Chondrocyte (in vitro differentiated cells): ENCODE measurements around the gene LRRC51. TPM values are rescaled to one million over a fixed set of nuclear protein-coding genes. Genes with fewer than 3 reads are reported as not detected.

Source experiments
- DNase-seq: peaks from one replicate; pipeline ENCODE4 v3.0.0; 2021; ENCODE audit warnings: mixed read lengths, low spot score
- H3K27ac Mint-ChIP-seq: one replicate; pipeline ENCODE4 v1.8.0; 2021; ENCODE audit warnings: mild to moderate bottlenecking, moderate library complexity, mixed read lengths; ENCODE audit not compliant: unreplicated experiment
- H3K27me3 Mint-ChIP-seq: 2 replicates; pipeline ENCODE4 v1.8.0; 2021; ENCODE audit warnings: low read depth, mixed read lengths
- H3K36me3 Mint-ChIP-seq: 2 replicates; pipeline ENCODE4 v1.8.0; 2021; ENCODE audit warnings: low read depth, mixed read lengths
- H3K4me1 Mint-ChIP-seq: 2 replicates; pipeline ENCODE4 v1.8.0; 2021; ENCODE audit warnings: low read depth, mild to moderate bottlenecking, mixed read lengths
- H3K4me3 Mint-ChIP-seq: one replicate; pipeline ENCODE4 v1.8.0; 2021; ENCODE audit warnings: mild to moderate bottlenecking, moderate library complexity, mixed read lengths; ENCODE audit not compliant: unreplicated experiment
- H3K9me3 Mint-ChIP-seq: 2 replicates; pipeline ENCODE4 v1.8.0; 2021; ENCODE audit warnings: low read depth, mixed read lengths
- total RNA-seq: library from RNA; stranded (reverse); gene quantifications from 3 replicates; pipeline ENCODE4 v1.2.1, GENCODE V29; 2021
- TF ChIP-seq, protein P1 (sequence below): fragments of 200-600 bp; sonication (generic); IDR thresholded peaks from 2 replicates; pipeline ENCODE4 v1.5.0; 2021; ENCODE audit warnings: antibody characterized with exemption, mild to moderate bottlenecking, moderate library complexity

LRRC51 gene
- total RNA-seq, 1 donor from 2014 or later = 6.0 TPM

- TF ChIP-seq, protein P1, sequence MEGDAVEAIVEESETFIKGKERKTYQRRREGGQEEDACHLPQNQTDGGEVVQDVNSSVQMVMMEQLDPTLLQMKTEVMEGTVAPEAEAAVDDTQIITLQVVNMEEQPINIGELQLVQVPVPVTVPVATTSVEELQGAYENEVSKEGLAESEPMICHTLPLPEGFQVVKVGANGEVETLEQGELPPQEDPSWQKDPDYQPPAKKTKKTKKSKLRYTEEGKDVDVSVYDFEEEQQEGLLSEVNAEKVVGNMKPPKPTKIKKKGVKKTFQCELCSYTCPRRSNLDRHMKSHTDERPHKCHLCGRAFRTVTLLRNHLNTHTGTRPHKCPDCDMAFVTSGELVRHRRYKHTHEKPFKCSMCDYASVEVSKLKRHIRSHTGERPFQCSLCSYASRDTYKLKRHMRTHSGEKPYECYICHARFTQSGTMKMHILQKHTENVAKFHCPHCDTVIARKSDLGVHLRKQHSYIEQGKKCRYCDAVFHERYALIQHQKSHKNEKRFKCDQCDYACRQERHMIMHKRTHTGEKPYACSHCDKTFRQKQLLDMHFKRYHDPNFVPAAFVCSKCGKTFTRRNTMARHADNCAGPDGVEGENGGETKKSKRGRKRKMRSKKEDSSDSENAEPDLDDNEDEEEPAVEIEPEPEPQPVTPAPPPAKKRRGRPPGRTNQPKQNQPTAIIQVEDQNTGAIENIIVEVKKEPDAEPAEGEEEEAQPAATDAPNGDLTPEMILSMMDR = no peak
- Mint-ChIP-seq H3K36me3 (no peaks in the 10 kb centered on the region), H3K27me3 (peaks cover 9% of the 10 kb centered on the region), H3K9me3 (no peaks in the 10 kb centered on the region), H3K27ac (no peak overlapping the region), H3K4me3 (no peak overlapping the region), H3K4me1 (no peaks in the 10 kb centered on the region)
- no peak for DNase-seq
Observed at GRCh38 chr11:72120930-72121329, 40.3 kb downstream of the LRRC51 start.

GRCh38 chr11:72122607-72123006 lies 42.0 kb downstream of the LRRC51 start:
- Mint-ChIP-seq H3K27me3 (peaks cover 9% of the 10 kb centered on the region), H3K4me3 (no peak overlapping the region)
- TF ChIP-seq, protein P1 = no peak

GRCh38 chr11:72123117-72123653 lies 42.5 kb downstream of the LRRC51 start:
- Mint-ChIP-seq H3K27me3 (peaks cover 10% of the 10 kb centered on the region), H3K9me3 (peaks cover 4% of the 10 kb centered on the region), H3K27ac (no peak overlapping the region), H3K4me1 (no peaks in the 10 kb centered on the region), H3K4me3 (no peak overlapping the region), H3K36me3 (peaks cover 3% of the 10 kb centered on the region)
- TF ChIP-seq, protein P1 = no peak
- no peak for DNase-seq

More at GRCh38 chr11:72122607-72123006, 42.0 kb downstream of the LRRC51 start:
- H3K27ac Mint-ChIP-seq = no peak overlapping the region
- no peaks in the 10 kb centered on the region for H3K9me3 Mint-ChIP-seq
- H3K36me3 Mint-ChIP-seq = no peaks in the 10 kb centered on the region
- H3K4me1 Mint-ChIP-seq = no peaks in the 10 kb centered on the region
- DNase-seq = no peak

DNA sequence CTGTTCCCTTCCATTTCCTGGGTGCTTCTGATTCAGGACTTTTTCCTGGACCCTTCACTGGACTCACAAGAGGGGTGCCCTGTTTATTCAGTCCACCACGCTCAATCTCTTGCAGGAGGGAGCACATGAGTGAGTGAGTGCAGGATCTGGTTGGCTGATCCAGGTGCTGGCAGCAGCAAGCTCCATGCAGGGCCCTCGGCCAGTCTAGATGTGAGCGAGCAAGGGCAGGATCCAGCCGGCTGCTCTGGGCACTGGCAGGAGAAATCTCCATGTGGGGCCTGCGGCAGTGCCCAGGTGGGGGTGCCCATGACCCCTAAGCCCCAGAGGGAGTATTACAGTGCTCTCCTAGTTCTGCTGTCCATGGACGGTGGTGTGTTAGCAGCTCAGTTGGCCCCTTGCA lies 43.4 kb downstream of the LRRC51 start:
- DNase-seq = no peak
- peaks cover 11% of the 10 kb centered on the region for H3K9me3 Mint-ChIP-seq
- no peaks in the 10 kb centered on the region for H3K4me1 Mint-ChIP-seq
- H3K27me3 Mint-ChIP-seq = peaks cover 17% of the 10 kb centered on the region
- H3K27ac Mint-ChIP-seq = no peak overlapping the region
- H3K4me3 Mint-ChIP-seq = no peak overlapping the region
- TF ChIP-seq, protein P1 = no peak
- peaks cover 7% of the 10 kb centered on the region for H3K36me3 Mint-ChIP-seq

DNA sequence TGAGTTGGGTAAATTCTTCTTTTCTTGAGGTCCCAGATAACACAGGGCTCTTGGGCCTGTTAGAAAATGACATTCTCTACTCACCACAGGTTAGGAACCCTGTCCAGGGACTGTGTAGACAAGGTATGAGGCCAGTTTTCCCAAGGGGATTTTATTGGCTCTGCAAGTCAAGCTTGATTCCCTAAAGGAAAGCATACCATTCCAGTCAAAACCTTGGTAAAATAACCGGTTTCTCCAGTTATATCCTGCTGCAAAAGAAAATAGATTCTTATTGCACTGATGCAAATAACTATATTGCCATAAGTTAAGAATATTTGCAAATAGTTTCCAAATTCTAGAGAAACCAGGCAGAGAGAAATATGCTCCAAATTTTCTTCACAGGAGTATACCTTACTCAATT lies 45.3 kb downstream of the LRRC51 start:
- Mint-ChIP-seq H3K4me3 (no peak overlapping the region), H3K9me3 (peaks cover 12% of the 10 kb centered on the region), H3K27ac (no peak overlapping the region), H3K27me3 (peaks cover 22% of the 10 kb centered on the region), H3K36me3 (peaks cover 9% of the 10 kb centered on the region), H3K4me1 (no peaks in the 10 kb centered on the region)
- TF ChIP-seq, protein P1 = no peak
- DNase-seq = no peak
